ENCODE data around the gene RUNX2. TPM values are rescaled to one million over a fixed set of nuclear protein-coding genes. Genes with fewer than 3 reads are reported as not detected.

RUNX2 gene
- polyA plus RNA-seq, 1 donor from 2014 or later: not detected

DNA sequence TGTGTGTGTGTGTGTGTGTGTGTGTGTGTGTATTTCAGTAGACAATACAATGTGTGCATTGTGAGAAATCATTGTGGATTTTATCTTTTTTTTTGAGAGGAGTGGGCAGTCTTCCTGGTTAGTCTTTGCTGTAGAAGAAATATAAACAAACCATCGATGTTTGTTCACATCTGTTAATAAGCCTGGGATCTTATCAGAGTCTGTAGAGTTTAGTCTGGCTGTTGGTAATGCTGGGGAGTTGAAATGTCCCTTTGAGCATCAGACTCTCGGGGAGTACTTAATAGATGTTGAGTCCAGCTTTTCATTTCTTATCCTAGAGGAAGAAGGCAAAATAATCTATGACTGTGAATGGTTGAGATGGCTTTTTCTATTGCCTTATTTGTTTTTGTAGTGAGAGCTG lies 146.2 kb downstream of the RUNX2 start:
- Histone ChIP-seq H3K4me3 (ENCODE audit: low read length) (no peak overlapping the region), H3K79me2 (replicated peaks; ENCODE audit: insufficient read depth, low read length) (no peaks in the 10 kb centered on the region), H4K20me1 (ENCODE audit: insufficient read depth) (no peaks in the 10 kb centered on the region), H3K9me2 (ENCODE audit: insufficient read depth, low read length) (no peaks in the 10 kb centered on the region), H3K27me3 (ENCODE audit: insufficient read depth, low read depth, low read length) (no peaks in the 10 kb centered on the region), H3K4me2 (ENCODE audit: low read length) (no peak overlapping the region), H3K9ac (ENCODE audit: low read length) (no peak overlapping the region), H2AFZ (ENCODE audit: low read depth, low read length) (no peak overlapping the region), H3K9me3 (ENCODE audit: low read length) (no peaks in the 10 kb centered on the region), H3K36me3 (ENCODE audit: insufficient read depth, low read length) (no peaks in the 10 kb centered on the region), H3F3A (ENCODE audit: insufficient read depth, low read length, poor library complexity, severe bottlenecking) (no peaks in the 10 kb centered on the region), H3K27ac (ENCODE audit: low read length) (no peak overlapping the region)
- TF ChIP-seq EZH2 (IDR thresholded peaks at IDR 0.05; ENCODE audit: borderline replicate concordance, insufficient read depth, low read length, poor library complexity, severe bottlenecking): no peak
- no peak for TF ChIP-seq SMC3 (conservative IDR thresholded peaks at IDR 0.05; ENCODE audit: poor library complexity)
- no peak for TF ChIP-seq POLR2AphosphoS5 (IDR thresholded peaks at IDR 0.05)
- TF ChIP-seq, protein P1, sequence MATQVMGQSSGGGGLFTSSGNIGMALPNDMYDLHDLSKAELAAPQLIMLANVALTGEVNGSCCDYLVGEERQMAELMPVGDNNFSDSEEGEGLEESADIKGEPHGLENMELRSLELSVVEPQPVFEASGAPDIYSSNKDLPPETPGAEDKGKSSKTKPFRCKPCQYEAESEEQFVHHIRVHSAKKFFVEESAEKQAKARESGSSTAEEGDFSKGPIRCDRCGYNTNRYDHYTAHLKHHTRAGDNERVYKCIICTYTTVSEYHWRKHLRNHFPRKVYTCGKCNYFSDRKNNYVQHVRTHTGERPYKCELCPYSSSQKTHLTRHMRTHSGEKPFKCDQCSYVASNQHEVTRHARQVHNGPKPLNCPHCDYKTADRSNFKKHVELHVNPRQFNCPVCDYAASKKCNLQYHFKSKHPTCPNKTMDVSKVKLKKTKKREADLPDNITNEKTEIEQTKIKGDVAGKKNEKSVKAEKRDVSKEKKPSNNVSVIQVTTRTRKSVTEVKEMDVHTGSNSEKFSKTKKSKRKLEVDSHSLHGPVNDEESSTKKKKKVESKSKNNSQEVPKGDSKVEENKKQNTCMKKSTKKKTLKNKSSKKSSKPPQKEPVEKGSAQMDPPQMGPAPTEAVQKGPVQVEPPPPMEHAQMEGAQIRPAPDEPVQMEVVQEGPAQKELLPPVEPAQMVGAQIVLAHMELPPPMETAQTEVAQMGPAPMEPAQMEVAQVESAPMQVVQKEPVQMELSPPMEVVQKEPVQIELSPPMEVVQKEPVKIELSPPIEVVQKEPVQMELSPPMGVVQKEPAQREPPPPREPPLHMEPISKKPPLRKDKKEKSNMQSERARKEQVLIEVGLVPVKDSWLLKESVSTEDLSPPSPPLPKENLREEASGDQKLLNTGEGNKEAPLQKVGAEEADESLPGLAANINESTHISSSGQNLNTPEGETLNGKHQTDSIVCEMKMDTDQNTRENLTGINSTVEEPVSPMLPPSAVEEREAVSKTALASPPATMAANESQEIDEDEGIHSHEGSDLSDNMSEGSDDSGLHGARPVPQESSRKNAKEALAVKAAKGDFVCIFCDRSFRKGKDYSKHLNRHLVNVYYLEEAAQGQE (IDR thresholded peaks at IDR 0.05; ENCODE audit: borderline replicate concordance): no peak
- TF ChIP-seq, protein P2, sequence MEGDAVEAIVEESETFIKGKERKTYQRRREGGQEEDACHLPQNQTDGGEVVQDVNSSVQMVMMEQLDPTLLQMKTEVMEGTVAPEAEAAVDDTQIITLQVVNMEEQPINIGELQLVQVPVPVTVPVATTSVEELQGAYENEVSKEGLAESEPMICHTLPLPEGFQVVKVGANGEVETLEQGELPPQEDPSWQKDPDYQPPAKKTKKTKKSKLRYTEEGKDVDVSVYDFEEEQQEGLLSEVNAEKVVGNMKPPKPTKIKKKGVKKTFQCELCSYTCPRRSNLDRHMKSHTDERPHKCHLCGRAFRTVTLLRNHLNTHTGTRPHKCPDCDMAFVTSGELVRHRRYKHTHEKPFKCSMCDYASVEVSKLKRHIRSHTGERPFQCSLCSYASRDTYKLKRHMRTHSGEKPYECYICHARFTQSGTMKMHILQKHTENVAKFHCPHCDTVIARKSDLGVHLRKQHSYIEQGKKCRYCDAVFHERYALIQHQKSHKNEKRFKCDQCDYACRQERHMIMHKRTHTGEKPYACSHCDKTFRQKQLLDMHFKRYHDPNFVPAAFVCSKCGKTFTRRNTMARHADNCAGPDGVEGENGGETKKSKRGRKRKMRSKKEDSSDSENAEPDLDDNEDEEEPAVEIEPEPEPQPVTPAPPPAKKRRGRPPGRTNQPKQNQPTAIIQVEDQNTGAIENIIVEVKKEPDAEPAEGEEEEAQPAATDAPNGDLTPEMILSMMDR (IDR thresholded peaks at IDR 0.05; ENCODE audit: poor library complexity, severe bottlenecking): no peak
- TF ChIP-seq TAF1 (IDR thresholded peaks at IDR 0.05; ENCODE audit: low read depth): no peak
- no peak for TF ChIP-seq MXI1 (conservative IDR thresholded peaks at IDR 0.05; ENCODE audit: poor library complexity, severe bottlenecking)
- TF ChIP-seq EP300 (conservative IDR thresholded peaks at IDR 0.05; ENCODE audit: poor library complexity, severe bottlenecking): no peak
- TF ChIP-seq RAD21 (conservative IDR thresholded peaks at IDR 0.05): no peak

DNA sequence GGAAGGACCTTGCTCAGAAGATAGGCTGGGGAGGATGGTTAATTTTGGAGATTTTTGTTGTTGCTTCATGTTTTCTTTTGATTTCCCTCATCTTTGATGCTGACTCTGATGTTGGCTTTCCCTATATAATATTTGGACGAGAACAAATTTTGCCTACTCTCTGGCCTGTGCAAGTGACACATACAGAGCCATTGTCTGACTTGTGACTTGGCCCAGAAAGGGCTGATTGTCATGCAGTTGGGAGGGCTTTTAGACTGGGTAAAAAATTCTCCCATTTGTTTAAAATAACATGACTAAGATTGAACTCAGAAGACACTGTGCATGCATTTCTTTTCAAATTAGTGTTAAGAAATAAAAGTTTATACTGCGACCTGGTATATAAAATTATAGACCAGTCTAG lies 148.2 kb downstream of the RUNX2 start:
- Histone ChIP-seq H2AFZ (ENCODE audit: low read depth, low read length) (no peak overlapping the region), H3K36me3 (ENCODE audit: insufficient read depth, low read length) (no peaks in the 10 kb centered on the region), H3K4me3 (ENCODE audit: low read length) (no peak overlapping the region), H3K79me2 (replicated peaks; ENCODE audit: insufficient read depth, low read length) (no peaks in the 10 kb centered on the region), H3K9ac (ENCODE audit: low read length) (no peak overlapping the region), H3K27ac (ENCODE audit: low read length) (no peak overlapping the region), H3K9me3 (ENCODE audit: low read length) (no peaks in the 10 kb centered on the region), H4K20me1 (ENCODE audit: insufficient read depth) (no peaks in the 10 kb centered on the region), H3K9me2 (ENCODE audit: insufficient read depth, low read length) (no peaks in the 10 kb centered on the region), H3K27me3 (ENCODE audit: insufficient read depth, low read depth, low read length) (no peaks in the 10 kb centered on the region), H3F3A (ENCODE audit: insufficient read depth, low read length, poor library complexity, severe bottlenecking) (no peaks in the 10 kb centered on the region), H3K4me2 (ENCODE audit: low read length) (no peak overlapping the region)
- no peak for TF ChIP-seq TAF1 (IDR thresholded peaks at IDR 0.05; ENCODE audit: low read depth)
- TF ChIP-seq EZH2 (IDR thresholded peaks at IDR 0.05; ENCODE audit: borderline replicate concordance, insufficient read depth, low read length, poor library complexity, severe bottlenecking): no peak
- TF ChIP-seq EP300 (conservative IDR thresholded peaks at IDR 0.05; ENCODE audit: poor library complexity, severe bottlenecking): no peak
- no peak for TF ChIP-seq POLR2AphosphoS5 (IDR thresholded peaks at IDR 0.05)
- TF ChIP-seq SMC3 (conservative IDR thresholded peaks at IDR 0.05; ENCODE audit: poor library complexity): no peak
- TF ChIP-seq, protein P1 (IDR thresholded peaks at IDR 0.05; ENCODE audit: borderline replicate concordance): no peak
- TF ChIP-seq MXI1 (conservative IDR thresholded peaks at IDR 0.05; ENCODE audit: poor library complexity, severe bottlenecking): no peak
- TF ChIP-seq, protein P2 (IDR thresholded peaks at IDR 0.05; ENCODE audit: poor library complexity, severe bottlenecking): no peak
- TF ChIP-seq RAD21 (conservative IDR thresholded peaks at IDR 0.05): no peak
